WTC11 (cell line): ENCODE data around the gene LTBP1.

Experiments used
- CBFB ChIP-seq: sonication (generic); formaldehyde crosslinking; IDR thresholded peaks from 2 replicates; pipeline ENCODE4 v1.8.1; 2022; ENCODE audit warnings: mild to moderate bottlenecking, low read depth, missing genetic modification reagents
- TP53 ChIP-seq: sonication (generic); formaldehyde crosslinking; IDR thresholded peaks from 2 replicates; pipeline ENCODE4 v1.8.1; 2023; ENCODE audit warnings: mild to moderate bottlenecking, missing genetic modification reagents
- ZNF317 ChIP-seq: sonication (generic); formaldehyde crosslinking; IDR thresholded peaks from 2 replicates; pipeline ENCODE4 v1.8.1; 2023; ENCODE audit warnings: low read depth, mild to moderate bottlenecking, moderate library complexity, missing genetic modification reagents, borderline replicate concordance
- TF ChIP-seq, protein P1 (sequence below): fragments of 200-600 bp; IDR thresholded peaks from 2 replicates; pipeline ENCODE4 v1.8.0; 2022; ENCODE audit warnings: antibody characterized with exemption
- TF ChIP-seq, protein P2 (sequence below): sonication (generic); formaldehyde crosslinking; IDR thresholded peaks from 2 replicates; pipeline ENCODE4 v1.8.1; 2023; ENCODE audit warnings: mild to moderate bottlenecking, missing genetic modification reagents, moderate library complexity
- TF ChIP-seq, protein P3 (sequence below): sonication (generic); formaldehyde crosslinking; IDR thresholded peaks from 2 replicates; pipeline ENCODE4 v1.8.1; 2022; ENCODE audit warnings: mild to moderate bottlenecking, missing genetic modification reagents, moderate library complexity, borderline replicate concordance

GRCh38 chr2:32937602-32938448 is 8.9 kb upstream of the LTBP1 start:
- TF ChIP-seq, protein P1, sequence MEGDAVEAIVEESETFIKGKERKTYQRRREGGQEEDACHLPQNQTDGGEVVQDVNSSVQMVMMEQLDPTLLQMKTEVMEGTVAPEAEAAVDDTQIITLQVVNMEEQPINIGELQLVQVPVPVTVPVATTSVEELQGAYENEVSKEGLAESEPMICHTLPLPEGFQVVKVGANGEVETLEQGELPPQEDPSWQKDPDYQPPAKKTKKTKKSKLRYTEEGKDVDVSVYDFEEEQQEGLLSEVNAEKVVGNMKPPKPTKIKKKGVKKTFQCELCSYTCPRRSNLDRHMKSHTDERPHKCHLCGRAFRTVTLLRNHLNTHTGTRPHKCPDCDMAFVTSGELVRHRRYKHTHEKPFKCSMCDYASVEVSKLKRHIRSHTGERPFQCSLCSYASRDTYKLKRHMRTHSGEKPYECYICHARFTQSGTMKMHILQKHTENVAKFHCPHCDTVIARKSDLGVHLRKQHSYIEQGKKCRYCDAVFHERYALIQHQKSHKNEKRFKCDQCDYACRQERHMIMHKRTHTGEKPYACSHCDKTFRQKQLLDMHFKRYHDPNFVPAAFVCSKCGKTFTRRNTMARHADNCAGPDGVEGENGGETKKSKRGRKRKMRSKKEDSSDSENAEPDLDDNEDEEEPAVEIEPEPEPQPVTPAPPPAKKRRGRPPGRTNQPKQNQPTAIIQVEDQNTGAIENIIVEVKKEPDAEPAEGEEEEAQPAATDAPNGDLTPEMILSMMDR: no peak
- TF ChIP-seq, protein P2, sequence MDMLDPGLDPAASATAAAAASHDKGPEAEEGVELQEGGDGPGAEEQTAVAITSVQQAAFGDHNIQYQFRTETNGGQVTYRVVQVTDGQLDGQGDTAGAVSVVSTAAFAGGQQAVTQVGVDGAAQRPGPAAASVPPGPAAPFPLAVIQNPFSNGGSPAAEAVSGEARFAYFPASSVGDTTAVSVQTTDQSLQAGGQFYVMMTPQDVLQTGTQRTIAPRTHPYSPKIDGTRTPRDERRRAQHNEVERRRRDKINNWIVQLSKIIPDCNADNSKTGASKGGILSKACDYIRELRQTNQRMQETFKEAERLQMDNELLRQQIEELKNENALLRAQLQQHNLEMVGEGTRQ (CRISPR knock-in tag): no peak
- TF ChIP-seq TP53 (CRISPR knock-in tag) (no peak), ZNF317 (CRISPR knock-in tag) (no peak), CBFB (CRISPR knock-in tag) (no peak)
- TF ChIP-seq, protein P3, sequence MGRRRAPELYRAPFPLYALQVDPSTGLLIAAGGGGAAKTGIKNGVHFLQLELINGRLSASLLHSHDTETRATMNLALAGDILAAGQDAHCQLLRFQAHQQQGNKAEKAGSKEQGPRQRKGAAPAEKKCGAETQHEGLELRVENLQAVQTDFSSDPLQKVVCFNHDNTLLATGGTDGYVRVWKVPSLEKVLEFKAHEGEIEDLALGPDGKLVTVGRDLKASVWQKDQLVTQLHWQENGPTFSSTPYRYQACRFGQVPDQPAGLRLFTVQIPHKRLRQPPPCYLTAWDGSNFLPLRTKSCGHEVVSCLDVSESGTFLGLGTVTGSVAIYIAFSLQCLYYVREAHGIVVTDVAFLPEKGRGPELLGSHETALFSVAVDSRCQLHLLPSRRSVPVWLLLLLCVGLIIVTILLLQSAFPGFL (CRISPR knock-in tag): no peak
